Measurements from ENCODE around the gene FOXF1. TPM values are rescaled to one million over a fixed set of nuclear protein-coding genes. Genes with fewer than 3 reads are reported as not detected.

FOXF1 gene
- total and polyA plus RNA-seq, 9 of the 15 experiments (the other 6 are each of a cell fraction or from before 2014, with no cell fraction given), result 0.04 TPM; not detected in 8

DNA sequence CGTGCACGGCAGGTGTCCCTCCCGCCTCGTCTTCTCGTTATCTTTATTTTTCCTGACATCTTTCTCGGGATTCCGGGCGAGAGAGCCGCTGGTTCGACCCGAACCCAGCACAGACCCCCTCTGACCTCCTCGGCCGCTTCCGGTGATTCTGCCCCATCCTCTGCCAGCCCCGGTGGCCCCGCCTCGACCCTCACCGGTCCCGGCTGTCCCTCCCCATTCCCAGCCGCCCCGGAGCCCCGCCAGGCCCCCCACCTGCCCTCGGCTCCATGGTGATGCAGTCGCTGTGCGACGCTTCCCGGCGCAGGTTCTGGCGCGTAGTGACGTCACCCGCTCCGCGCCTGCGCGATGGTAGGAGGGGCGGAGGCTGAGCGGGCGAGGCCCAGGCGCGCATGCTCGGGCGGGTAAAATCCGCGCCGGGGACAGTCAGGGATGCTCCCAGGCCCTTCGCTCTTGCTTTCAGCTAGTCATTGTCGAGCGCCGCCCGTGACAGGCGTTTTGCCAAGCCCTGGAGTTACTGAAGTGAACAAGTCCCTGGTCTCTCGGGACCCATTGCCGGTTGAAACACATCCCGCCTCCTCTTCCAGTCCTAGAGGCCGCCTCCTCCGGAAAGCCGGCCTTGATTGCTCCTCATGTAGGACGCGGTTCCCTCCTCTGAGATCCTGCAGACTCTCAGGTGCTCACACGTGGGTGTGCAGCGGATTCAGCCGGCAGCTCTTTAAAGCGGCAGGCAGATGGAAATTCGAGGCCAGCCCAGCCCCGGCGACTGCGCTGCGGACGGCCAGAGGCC is 44.8 kb downstream of the FOXF1 start, which contains the start of gene MTHFSD (continued):
- no peak; the same call in 1 of the 2 replicates for TF ChIP-seq SMAD4 (CRISPR knock-in tag; conservative IDR thresholded peaks at IDR 0.05)
- peak; percentile 17; the same call in 1 of the 2 replicates for TF ChIP-seq ZSCAN32 (CRISPR knock-in tag; IDR thresholded peaks at IDR 0.05)
- TF ChIP-seq ZNF766 (CRISPR knock-in tag; conservative IDR thresholded peaks at IDR 0.05), result no peak
- TF ChIP-seq POU5F1 (IDR thresholded peaks at IDR 0.05; ENCODE audit: borderline replicate concordance, low read depth, low read length, partially characterized antibody), result no peak
- TF ChIP-seq CLOCK (CRISPR knock-in tag; IDR thresholded peaks at IDR 0.05; ENCODE audit: borderline replicate concordance), result no peak
- TF ChIP-seq TAF9B (IDR thresholded peaks at IDR 0.05; ENCODE audit: partially characterized antibody), result peak; percentile 43
- no peak for TF ChIP-seq SAFB (IDR thresholded peaks at IDR 0.05; ENCODE audit: borderline replicate concordance, low read depth, low read length)
- TF ChIP-seq ESRRA (IDR thresholded peaks at IDR 0.05; ENCODE audit: borderline replicate concordance, low read depth), result peak; percentile 62; the same call in 1 of the 2 replicates
- TF ChIP-seq JUN (IDR thresholded peaks at IDR 0.05; ENCODE audit: borderline replicate concordance, low read depth, low read length), result peak; percentile 72; the same call in 1 of the 2 replicates
- no peak for TF ChIP-seq JUN (CRISPR knock-in tag; IDR thresholded peaks at IDR 0.05; ENCODE audit: borderline replicate concordance)
- peak; percentile 93 for TF ChIP-seq C11orf30 (IDR thresholded peaks at IDR 0.05; ENCODE audit: low read depth)
- no peak for TF ChIP-seq ZBTB34 (CRISPR knock-in tag; IDR thresholded peaks at IDR 0.05)
- TF ChIP-seq HNRNPH1 (optimal IDR thresholded peaks at IDR 0.05; ENCODE audit: low read depth, low read length), result no peak
- no peak for TF ChIP-seq RBM17 (IDR thresholded peaks at IDR 0.05; ENCODE audit: borderline replicate concordance, low read depth, low read length)
- 0 out of 2 replicates have a peak, but pooled peaks have one; percentile 59 for TF ChIP-seq ZNF12 (CRISPR knock-in tag; IDR thresholded peaks at IDR 0.05)
- TF ChIP-seq NKRF (IDR thresholded peaks at IDR 0.05; ENCODE audit: borderline replicate concordance), result peak; percentile 56; the same call in 1 of the 2 replicates
- TF ChIP-seq ZSCAN29 (IDR thresholded peaks at IDR 0.05), result no peak
- peak; percentile 100 for TF ChIP-seq ZFP36 (IDR thresholded peaks at IDR 0.05; ENCODE audit: low read depth, low read length, partially characterized antibody)
- TF ChIP-seq NFIC (IDR thresholded peaks at IDR 0.05), result 0 out of 2 replicates have a peak, but pooled peaks have one; percentile 20
- peak; percentile 74 for TF ChIP-seq TAF1 (IDR thresholded peaks at IDR 0.05; ENCODE audit: control insufficient read depth, extremely low read depth, insufficient read depth, low read length, severe bottlenecking)
- no peak for TF ChIP-seq ARHGAP35 (IDR thresholded peaks at IDR 0.05; ENCODE audit: partially characterized antibody)

Data from K562 (cell line).